CD1c-positive myeloid dendritic cell (primary cell): ENCODE data around the gene CTBP2.

Experiments used
- DNase-seq: peaks from one replicate; pipeline ENCODE4 v3.0.0-alpha.2; 2016; ENCODE audit errors: extremely low spot score

The CTBP2 gene

DNA sequence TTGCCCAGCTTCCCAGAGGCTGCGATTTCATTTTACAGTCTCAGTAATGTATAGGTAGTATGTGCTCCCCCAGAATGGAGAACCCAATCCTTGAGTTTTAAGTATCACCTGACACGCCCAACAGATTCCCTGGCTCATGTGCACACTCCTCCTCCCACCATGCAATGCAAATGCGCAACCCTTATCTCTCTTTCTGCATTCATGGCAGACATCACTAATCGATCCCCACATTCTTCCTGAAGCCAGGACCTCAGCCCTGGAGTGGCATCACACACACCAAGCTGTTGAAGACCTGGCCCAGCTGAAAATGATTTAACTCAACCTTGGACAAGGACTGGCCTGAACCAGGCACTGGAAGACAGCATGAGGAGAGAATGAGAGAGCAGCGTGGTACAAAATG, 150.0 kb downstream of the CTBP2 start:
- no peak for DNase-seq

DNA sequence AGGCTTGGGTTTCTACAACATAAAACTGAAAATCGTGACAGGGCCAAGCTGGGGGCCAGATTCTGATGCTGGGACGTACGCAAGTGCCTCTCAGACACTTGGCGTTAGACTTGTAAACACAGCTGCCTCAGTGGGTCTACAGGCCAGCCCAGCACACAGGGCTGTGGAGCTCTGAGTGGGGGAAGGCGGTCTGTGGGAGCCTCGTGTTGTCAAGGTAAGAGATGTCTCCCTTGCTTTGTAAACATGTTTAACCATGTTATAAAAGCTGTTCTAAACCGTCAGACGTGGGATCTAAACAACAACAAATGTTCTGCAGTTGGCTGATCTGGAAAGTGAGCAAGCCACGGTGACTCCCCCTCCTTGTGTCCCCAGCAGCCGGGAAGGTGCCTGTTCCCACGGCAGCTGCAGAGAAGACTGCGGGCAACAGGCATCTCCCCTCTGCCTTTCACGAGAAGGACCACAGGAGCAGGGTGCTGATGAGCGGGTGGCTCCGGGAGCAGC, 150.7 kb downstream of the CTBP2 start:
- DNase-seq = no peak

DNA sequence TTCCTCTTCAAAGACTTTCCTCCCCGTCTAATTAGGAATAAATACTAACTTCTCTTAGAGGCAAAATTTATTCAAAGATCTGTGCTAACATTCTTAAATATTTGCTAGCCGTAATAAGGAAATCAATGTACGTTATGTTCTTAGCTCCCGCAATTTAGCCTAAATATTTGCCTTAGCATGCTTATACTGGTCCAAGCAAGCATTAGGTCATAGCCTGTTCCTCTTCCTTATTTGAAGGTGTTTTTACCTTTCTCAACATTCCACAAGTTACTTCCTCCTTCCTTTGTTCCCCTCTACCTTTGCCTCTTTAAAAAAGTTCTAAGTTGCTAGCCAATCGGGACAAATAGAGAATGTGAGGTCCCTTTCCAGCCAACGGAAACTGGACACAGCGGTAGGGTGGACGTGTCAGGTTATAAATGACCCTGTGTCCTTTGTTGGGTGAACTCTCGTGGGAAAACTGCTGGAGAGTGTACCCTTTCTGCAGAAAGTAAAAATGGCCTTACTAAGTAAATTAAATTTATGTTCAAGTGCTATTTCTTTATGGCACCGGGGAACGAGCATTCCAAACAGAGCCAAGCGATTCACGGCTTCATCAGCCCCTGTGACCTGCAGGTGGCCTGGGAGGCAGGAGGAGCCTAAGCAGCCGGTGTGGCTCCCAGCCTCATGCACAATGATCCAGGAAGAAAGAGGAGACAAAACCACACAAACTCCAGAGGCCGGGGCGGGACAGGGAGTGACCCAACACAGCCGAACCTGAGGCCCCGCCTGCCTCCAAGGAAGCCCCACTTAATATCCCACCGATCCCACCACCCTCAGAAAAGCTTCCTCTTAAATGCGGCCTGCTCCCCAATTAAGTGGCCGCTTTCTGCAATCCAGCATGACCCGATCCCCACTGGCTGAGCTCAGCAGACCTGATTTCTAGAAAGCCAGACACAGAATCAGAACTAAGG, 151.4 kb downstream of the CTBP2 start:
- no peak for DNase-seq

DNA sequence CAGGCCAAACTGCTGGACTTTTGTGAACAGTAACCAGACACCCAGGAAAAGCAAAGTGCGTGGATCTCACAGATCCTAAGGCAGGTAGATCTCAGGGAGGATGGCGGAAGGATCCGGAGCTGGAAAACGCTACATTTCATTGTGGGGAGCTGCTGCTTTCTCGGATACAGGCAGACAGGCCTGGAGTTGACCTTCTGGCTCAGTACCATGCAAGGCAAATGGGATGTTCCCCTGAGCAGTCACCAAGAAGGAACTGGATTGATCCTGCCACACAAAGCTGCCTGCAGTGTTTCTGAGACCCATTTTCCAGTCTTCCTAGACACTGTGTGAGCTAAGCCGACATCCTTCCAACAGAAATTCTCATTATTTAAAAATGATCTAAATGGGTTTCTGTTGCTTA, 152.9 kb downstream of the CTBP2 start:
- no peak for DNase-seq

DNA sequence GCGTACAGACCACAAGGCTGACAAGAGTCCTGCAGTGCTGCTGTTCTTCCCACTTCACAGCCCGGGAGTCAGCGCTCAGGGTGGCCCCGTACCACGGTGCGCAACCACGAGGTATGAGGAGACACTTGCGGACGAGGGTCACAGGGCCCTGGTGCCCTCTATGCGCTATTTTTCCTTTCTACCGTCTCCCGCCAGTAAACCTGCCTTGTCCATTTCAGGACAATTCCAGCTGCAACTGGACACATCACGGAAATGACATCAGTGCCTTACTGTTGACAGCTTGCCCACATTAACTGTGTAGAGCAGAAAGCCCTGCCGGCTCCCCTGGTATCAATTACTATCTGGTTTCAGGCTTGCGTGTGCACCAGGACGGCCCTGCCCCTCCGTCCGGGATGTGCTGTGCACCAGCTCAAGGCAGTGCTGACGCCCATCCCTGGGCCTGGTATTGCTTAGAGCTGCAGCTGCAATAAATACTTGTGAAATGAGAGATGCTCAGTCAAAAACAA, 153.4 kb downstream of the CTBP2 start:
- DNase-seq = no peak

DNA sequence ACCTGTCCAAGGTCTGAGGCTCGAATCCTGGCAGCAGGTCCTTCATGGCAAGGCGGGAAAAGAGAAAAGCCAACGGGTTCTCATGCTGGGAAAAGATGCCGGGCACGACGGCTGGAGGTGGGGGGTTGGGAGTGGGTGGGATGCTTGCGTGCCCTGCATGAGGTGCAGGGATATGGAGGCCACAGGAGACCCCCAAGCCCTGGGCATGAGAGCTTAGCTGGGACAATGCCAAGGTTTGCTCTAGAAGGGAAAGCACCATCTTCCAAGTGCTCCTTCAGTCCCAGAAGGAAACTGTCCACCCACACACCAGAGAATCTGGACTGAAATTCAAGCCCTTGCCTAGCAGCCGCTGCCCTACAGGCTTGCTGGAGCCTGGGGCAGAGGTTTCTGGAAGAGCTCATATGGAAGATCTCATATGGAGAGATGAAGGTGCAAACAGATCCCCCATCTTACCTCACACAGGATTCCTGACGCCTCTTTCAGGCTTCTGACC, 154.1 kb downstream of the CTBP2 start:
- no peak for DNase-seq

DNA sequence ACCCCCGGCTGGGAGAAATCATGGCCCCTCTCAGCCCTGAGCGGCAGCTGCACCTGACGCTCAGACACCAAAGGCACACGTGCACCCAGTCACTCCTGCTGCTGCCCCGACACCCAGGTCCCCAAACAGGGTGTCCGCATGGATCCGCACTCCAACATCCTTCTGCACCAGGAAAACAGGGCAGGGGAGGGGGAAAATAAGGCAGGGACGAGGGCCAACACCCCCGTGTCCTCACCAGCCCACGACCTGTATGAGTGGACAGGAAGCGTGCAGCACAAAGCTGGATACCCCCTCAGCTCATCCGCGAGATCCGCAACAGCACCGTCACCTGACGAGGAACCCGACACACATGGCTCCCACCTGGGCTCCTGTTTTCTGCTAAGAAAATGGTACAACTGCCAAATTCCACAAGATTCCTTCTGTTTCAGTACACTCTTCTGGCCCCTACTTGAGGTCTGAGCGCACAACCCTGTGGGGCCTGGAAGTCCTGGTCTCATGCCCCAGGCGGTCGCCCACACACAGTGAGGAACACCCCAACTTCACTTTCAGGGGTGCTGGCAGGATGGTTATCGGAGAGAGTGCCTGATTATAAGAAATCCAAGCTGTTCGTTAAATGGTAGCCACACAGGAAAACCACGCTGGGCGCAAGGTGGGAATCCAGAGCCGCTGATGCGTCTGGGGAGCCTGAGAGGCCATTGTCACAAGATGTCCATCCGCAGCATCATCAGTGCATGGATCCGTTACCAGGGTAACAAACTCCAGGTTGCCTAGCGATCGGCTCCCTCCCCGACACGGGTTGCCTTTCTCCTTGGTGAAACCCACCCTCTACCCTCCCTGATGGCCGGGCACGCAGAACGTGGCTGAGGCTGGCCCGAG, 154.8 kb downstream of the CTBP2 start:
- DNase-seq = no peak

DNA sequence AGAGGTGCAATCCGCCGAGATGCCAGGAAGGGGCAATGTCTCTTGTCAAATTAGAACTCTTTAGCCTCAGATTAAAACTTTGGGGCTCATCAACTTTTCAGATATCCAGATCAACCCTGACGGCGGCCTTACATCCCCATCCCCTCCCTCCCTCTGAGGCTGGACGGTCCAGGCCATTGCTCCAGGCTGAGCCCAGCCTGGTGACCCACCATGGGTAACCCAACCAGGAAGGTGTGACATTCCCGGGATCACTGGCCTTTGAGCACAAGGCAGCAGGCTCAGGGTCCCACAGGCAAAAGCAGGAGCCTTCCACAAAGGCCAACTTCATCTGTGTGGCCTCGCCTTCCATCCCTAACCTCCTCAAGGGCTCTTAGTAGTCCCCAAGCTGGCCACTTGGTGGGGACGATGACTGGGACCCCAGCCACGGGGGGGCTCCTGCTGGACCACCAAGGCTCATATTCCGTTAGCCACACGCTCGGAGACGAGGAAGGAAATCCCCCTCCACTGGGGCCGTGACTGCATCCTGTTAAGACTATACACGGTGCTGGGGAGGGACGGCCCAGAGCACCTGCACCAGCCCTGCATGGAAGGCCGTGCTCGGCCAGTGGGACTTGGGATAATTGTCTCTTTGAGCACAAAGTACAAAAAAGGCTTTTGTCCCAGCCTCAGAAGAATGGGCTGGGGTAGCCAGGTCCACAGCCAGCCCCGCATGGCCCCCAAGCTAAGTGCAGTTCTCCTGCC, 155.6 kb downstream of the CTBP2 start:
- no peak for DNase-seq

DNA sequence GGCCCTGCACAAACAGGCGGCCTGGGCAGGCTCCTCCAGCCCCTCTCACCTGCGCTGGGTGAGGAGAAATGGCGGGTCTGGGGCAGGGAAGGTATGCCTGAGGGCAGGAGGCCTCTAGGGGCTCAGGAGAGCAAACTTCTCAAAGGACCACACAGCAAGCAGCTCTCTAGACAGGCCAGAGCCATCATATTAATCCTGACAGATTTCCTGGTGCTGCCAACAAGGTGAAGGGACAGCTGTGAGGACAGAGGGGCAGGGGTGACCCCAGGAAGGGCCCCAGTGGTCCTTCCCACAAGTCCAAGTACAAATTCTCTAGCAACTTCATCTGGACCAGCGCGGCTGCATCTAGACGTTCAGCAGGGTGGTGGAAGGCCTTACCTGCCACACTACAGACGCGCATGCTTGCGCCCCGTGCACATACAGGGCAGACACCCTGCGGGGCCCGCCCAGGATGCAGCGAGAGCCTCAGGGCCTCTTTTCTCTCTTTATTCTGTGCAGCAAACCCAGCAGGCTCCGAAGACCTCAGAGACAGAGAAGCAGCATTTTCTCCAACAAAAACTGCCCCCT, 156.4 kb downstream of the CTBP2 start:
- no peak for DNase-seq

DNA sequence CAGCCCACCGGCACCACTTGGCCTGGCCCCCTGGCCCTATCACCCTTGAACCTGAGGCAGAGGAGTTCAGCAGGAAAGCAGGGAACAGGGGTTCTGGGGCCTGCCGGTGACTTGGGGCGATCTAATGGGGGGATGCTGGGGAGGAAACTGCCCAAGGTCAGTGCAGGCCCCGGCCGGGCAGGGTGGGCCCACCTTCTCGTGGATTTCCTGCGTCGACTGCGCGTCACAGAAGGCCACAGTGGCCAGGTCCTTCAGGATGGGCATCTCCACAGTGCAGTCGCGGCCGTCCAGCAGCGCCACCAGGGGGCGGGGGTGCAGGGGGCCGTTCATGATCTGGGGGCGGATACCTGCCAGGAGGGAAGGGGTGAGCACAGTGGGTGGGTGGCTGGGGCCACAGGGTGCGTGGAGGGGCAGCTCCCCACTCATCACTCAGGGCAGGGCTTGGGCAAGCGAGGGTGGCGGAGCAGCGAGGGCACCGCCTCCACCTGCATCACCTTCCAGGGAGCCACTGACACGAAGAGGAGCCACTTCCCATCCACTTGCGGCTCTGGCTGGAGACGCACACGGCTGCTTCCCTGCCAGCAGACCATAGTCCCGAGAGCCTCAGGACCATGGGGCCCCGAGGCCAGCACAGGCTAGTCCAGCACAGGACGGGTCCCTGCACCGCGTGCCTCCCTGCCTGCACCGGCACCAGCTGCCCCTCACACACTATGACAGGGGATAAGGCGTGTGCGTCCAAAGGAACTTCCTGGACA, 157.0 kb downstream of the CTBP2 start:
- no peak for DNase-seq

DNA sequence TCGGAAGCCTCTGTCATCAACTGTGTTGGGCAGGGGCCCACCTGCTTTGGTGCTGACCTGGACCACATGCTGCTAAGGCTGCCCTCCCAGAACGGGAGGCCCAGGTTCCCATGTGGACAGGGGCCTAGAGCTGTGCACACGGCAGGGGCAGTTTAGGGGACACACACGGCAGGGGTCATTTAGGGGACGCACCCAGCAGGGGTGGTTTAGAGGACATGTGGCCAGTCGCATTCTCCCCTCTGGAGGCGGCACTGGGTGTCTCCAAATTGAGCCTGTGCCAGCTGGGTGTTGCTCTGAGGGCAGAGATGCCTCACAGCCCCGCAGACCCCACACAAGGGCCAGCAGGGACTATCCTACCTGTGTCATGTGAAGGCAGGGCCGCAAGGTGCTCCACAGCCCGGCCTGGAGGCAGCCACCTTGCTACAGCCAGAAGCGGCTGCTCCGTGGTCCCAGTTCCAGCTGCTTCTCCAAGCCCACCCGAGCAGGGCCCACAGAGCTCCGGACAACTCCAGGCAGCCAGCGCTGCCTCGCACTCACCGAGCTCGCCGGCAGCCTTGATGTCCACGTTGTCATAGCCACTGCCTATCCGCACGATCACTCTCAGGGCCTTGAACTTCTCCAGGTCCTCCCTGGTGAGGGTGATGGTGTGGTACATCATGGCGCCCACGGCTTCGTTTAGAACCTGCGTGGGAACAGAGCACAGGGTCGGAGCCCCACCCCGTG, 157.8 kb downstream of the CTBP2 start:
- DNase-seq = no peak

DNA sequence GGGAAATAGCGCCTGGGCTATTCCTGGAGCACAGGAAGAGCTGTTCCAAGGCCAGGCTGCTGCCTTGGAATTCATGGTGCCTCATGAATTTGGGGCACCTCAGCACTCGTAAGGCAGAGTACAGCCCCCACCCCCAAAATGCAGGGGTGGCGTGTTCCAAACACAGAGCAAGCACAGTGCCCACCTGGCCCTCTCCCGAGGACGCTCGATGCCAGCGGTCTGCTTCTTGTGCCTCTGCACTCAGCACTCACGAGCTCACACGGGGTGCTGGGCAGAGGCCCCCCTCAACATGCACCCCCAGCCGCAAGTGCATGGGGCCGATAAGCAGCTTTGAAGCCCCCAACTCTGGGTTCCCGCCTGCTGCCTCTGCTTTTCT, 158.3 kb downstream of the CTBP2 start:
- no peak for DNase-seq

DNA sequence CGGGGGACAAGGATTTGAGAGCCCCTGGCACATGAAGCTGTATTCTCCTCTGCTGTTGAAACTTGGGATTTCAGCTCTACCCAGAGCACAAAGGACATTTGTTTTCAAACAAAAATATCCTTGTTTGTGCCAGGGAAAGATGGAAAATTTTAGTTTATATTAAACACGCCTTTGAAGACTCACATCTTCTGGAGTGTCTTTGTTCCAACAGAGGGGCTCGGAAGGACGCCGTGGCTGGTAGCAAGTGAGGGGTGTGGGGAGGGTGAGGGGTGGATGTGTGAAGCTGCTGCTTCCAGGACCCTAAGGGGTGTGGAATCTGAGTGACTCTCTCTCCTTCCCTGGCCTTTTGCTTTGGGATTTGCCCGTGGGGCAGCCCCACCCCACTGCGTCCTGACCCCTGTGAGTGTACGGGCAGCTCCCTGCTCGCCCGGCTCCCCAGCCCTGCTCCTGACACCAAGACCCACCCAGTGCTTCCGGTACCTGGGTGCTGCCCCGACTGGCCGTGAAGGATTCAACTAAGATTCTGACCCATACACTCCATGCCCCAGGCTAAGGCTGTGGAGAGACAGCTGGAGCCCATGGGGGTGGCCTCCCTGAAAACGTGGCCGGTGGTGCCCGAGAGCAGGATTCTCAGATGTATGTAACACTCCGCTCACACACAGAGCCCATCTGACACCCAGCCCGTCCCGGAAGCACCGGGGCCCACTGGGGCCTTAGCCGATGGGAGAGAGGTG, 158.9 kb downstream of the CTBP2 start:
- no peak for DNase-seq

DNA sequence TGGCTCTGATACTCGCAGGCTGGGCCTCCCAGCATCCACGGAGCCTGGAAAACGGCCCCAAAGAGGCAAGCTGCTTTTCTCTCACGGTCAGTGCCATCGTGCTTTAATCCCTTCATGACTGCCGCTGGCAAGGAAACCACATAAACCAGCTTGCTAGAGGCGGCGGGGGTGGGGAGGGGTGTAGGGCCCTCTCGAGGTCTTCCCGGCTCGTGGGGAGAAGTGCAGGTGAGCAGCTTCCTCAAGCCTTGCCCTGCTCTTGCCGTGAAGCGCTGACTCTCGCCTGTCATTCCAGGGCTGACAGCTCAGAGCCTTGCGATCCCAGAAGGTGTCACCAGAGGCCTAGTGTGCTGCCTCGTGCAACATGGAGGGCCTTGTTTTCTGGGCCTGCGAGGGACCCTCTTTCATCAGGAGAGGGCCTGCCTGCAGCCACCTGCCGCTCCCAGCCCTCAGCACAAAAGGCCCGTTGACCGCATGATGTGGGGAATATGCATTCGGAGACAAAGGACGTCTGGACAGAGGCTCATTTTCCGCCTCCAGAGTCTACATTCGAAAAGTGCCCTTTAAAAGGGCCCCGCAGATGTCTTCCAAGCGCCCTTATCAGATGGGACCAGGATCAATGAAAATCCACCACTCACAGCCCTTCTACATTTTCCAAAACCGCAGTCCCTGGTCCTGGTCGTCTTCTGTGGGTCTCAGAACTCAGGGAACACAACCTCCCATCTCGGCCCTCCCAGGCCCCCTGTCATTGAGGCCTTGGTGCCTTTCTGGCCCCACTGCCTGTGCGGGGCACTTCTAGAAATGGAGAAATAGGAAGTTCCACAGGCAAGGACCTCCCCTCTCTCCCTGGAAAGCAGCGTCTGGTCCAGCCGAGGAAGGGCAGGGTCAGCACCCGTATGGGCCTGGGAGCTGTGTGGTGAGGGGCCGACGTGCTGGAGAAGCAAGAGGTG, 159.7 kb downstream of the CTBP2 start:
- no peak for DNase-seq

DNA sequence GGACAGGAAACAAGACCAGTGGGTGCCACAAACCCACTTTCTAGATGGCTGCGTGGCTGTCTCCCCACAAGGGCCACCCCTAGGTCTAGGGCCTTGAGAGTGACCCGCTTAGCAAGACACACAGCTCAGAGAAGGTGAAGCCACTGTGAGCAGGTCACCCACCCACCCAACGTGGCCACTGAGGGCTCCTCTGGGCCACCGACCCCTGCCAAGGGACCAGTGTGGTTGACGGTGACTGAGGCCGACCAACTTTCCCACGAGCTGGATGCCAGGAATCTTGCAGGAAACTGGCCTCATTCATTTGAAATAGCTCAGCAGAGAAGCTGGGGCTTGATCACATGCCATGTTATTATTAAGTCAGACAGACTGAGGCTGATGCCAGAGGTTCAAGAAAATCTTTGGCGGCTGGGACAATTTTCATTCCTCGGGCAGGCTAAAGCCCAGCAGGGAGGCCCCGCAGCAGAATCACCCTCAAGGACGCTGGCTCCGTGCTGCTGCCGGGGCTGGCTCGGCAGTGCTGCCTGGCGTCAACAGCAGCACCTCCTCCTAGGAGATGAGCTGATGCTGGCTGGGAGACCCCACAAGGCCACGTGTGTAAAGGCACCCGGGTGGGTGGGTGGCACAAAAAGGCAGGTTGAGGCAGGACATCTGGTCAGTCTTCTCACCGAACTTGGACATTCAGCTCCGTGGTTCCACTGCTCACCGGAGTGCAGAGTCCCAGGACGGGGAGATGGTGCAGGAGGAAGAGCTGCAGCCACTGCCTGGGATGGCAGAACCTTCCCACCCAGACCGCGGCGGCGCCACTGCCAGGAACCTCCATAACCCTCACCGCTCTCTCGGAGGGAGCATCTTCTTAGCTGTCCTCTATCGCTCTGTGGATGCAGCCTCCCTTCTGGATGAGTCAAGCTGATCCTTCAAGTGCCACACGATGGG, 160.7 kb downstream of the CTBP2 start:
- no peak for DNase-seq

DNA sequence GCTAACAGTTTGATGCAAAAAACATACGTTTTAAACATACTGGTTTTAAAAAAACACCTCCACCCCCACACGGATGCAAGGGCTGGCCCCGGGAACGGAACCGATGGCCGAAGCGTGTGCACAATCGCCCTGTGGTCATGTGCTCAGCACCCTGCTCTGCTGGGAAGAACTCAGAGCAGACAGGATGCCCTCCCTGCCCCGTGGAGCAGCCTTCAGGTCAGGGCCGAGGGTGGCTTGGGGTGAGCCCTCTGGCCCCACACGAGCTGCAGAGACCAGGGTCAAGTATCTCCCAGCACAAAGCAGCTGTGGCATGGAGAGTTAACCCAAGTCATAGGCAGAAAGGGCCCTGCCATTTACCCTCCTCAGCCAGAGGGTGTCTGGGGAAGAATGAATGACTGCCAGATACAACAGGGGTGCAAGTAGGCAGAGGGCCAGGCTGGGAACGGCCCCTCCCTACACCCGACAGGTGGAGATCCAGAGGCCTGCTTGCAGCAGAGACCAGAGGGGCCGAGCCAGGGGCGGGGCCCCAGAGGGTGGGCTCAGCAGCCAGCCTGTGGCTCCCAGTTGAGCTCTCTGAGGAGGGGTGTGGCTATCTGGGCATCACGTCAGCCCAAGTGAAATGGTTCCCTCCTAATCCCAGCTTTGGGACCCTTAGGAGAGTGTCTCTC, 161.6 kb downstream of the CTBP2 start:
- DNase-seq = no peak
